Measurements from ENCODE around the gene TBKBP1. TPM values are rescaled to one million over a fixed set of nuclear protein-coding genes. Genes with fewer than 3 reads are reported as not detected.

The TBKBP1 gene
- polyA plus RNA-seq, 1 donor, result 34.0 TPM

- no peak for DNase-seq (ENCODE audit: low read depth)
Observed at GRCh38 chr17:47714773-47715396, 20.9 kb downstream of the TBKBP1 start.

- no peak for DNase-seq (ENCODE audit: low read depth)
Observed at GRCh38 chr17:47715669-47716325, 21.8 kb downstream of the TBKBP1 start.

- DNase-seq (ENCODE audit: low read depth), result no peak
Observed at GRCh38 chr17:47716375-47716774, 22.4 kb downstream of the TBKBP1 start.

- no peak for DNase-seq (ENCODE audit: low read depth)
Observed at GRCh38 chr17:47717261-47717697, 23.3 kb downstream of the TBKBP1 start.

- DNase-seq (ENCODE audit: low read depth), result no peak
Observed at GRCh38 chr17:47717979-47718621, 24.1 kb downstream of the TBKBP1 start.

GRCh38 chr17:47718634-47719405 lies 24.9 kb downstream of the TBKBP1 start:
- no peak for DNase-seq (ENCODE audit: low read depth)

GRCh38 chr17:47719411-47720152 lies 25.6 kb downstream of the TBKBP1 start:
- DNase-seq (ENCODE audit: low read depth), result no peak

GRCh38 chr17:47720196-47720595 lies 26.2 kb downstream of the TBKBP1 start:
- no peak for DNase-seq (ENCODE audit: low read depth)

- DNase-seq (ENCODE audit: low read depth), result no peak
Observed at GRCh38 chr17:47720754-47721533, 27.0 kb downstream of the TBKBP1 start.

GRCh38 chr17:47721725-47722124 lies 27.8 kb downstream of the TBKBP1 start:
- no peak for DNase-seq (ENCODE audit: low read depth)

GRCh38 chr17:47724705-47725104 lies 30.7 kb downstream of the TBKBP1 start:
- DNase-seq (ENCODE audit: low read depth), result no peak

- DNase-seq (ENCODE audit: low read depth), result no peak
Observed at GRCh38 chr17:47725446-47726111, 31.6 kb downstream of the TBKBP1 start.

DNA sequence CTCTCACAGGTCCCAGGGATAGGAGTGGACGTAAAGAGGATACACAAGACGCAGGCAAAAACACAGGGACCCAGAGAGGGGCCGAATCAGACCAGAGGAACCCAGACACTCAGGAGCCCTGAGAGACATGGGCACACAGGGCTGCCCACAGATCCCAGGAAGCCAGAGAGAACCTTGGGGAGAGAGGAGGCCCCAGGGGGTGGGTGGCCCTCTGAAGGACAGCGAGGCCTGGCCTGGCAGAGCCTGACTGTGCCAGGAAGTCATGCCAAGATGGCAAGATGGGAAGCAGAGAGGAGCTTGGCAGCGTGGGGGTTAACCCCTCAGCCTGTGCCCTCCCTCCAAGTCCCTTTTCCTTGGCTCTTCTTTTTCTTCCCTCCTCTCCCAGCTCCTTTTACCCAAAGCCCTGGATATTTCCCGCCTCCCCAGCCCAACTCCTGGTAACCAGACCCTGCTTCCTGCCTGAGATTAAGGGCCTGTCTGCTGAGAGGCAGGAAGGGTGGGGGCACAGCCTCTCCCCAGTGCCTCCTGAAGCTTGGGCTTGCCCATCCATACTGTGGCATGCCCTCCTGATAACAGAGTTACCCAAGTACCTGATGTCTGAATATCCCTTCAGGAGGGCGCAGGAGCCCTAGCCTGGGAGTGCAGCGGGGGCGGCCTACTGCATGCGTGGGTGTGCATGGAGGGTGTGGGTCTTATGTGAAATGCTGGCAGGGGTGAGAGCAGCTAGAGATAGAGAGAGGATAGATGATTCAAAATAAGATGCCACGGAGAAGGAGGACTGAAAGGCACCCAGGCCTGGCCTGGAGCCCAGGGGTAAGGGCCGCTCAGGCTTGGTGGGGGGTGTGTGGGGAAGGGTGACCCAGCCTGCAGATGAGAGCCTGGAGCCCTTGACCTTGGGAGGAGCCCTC lies 33.1 kb downstream of the TBKBP1 start:
- DNase-seq (ENCODE audit: low read depth), result no peak

DNA sequence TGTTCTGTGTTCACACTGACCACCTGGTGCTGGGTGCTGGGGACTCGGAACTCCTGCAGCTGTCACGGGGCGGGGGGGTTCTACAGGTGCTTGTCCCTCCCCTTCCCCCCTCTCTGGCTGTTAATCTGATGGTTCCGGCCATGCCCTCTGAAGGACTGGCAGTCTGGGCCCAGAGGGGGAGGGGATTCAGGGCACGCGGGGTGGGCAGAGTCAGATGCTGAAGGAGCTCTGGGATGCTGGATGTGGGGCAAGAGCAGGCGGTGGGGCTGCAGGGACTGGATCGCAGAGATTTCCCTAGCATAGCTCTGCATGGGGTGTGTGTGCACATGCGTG lies 33.7 kb downstream of the TBKBP1 start:
- no peak for DNase-seq (ENCODE audit: low read depth)

DNA sequence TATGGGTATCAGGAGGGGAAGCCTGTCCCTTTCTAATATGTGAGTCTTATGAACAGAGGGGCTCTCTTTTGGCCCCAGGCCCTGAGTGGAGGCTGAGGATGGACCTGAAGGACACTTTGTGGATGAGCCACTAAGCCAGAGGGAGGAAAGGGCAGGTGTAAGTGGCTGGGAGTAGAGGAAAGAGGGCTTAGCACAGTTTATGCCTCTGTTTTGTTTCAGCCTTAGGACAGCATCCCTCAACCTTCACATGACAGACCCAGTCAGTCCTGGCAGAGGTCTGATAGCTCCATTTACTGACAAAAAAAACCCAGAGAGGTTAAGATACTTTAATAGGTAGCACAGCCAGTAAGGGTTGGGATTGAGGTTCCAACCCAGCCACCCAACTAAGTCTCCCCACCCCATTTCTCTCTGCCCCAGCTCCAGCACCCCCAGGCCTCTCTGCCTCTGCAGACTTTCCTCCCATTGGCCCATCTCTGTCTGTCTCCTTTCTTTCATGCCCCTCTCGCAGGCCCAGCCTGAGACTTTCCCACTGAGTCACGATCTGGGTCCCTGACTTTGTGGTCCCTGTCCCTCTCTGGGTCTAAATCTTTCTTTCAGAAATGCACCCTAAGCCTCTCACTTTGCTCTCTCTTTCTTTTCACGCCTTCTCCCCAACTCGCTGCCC lies 34.4 kb downstream of the TBKBP1 start:
- DNase-seq (ENCODE audit: low read depth), result no peak

DNA sequence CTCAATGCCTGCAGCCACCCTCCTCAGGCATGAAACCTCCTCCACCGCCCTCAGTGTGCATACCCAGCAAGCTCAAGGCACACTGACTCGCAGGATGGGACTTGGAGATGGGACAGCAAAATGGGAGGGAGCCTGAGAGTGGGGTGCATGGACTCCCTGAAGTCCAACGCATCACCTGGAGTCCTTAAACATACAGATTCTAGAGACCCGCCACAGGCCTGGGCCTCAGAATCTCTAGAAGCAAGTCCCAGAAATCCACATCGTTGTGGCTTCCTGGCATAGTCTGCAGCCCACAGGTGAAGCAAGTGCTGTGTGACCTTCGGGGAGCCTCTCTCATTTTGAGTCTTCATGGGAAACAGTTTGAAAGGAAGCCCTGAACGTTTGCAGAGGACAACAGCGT lies 35.5 kb downstream of the TBKBP1 start:
- DNase-seq (ENCODE audit: low read depth), result no peak

DNA sequence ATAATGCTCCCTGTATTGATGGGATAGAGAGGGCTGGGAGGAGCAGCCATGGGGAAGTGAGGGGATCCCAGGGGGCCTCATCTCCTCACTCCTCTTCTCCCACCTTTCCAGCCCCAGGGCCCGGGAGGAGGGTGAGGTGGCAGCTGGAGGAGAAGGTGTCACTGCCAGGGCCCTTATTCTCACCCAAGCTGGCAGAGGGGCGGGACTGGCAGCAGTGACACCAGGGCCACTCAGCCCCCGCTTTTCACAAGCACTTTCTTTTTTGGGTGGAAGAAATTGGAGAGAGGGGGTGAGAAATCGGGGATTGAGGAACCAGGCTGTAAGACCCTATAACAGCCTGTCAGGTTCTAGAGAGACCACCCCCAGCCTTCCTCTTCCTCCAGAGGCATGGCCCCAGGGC lies 36.7 kb downstream of the TBKBP1 start:
- DNase-seq (ENCODE audit: low read depth), result no peak

- DNase-seq (ENCODE audit: low read depth), result no peak
Observed at GRCh38 chr17:47731396-47731795, 37.4 kb downstream of the TBKBP1 start.

Data from forelimb muscle (tissue), 1 donor.